GM18508 (cell line): Measurements from ENCODE around the gene FAM107B.
A peak's percentile ranks its signal among the peaks of the same experiment; 100 is the strongest.
"Not testable (repeated sequence)": the region's sequence is repeated elsewhere in the genome, so short reads cannot be mapped to it uniquely, and the experiment has no call there.

Experiments used
- ATAC-seq: cut with Tn5 transposase; IDR thresholded peaks from one replicate; pipeline ENCODE4 v1.9.1; 2021; ENCODE audit warnings: moderate number of reproducible peaks; ENCODE audit not compliant: insufficient read depth, unreplicated experiment

FAM107B gene

DNA sequence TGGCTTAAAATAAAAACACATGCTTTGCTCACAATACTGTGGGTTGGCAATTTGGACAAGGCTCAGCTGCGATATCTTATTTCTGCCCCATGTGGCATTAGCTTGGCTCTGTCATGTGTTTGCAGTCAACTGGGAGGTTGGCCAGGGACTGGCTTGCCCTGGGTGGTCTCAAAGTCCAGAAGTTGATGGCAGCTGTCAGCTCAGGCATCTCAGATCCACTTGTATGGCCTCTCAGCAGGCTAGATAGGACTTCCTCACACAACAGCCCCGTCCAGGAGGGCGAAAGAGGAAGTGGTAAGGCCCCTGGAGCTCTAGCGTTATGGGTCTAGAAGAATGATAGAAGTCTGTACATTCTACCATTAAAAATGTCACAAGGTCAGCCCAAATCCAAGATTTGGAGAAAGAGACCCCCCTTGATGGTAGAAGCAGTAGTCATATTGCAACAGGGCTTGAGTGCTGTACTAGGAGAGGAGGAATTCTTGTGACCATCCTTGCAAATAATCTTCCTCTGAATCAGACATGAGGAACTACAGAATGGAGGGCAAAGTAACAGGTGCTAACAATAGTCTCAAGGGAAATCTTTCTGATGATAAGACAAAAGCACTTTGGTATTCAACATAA lies 166.2 kb downstream of the FAM107B start:
- ATAC-seq = no peak

- ATAC-seq = no peak
These were observed 168.1 kb downstream of the FAM107B start for GRCh38 chr10:14606633-14607032.

GRCh38 chr10:14605231-14605925 lies 169.3 kb downstream of the FAM107B start:
- peak; percentile 46 for ATAC-seq

DNA sequence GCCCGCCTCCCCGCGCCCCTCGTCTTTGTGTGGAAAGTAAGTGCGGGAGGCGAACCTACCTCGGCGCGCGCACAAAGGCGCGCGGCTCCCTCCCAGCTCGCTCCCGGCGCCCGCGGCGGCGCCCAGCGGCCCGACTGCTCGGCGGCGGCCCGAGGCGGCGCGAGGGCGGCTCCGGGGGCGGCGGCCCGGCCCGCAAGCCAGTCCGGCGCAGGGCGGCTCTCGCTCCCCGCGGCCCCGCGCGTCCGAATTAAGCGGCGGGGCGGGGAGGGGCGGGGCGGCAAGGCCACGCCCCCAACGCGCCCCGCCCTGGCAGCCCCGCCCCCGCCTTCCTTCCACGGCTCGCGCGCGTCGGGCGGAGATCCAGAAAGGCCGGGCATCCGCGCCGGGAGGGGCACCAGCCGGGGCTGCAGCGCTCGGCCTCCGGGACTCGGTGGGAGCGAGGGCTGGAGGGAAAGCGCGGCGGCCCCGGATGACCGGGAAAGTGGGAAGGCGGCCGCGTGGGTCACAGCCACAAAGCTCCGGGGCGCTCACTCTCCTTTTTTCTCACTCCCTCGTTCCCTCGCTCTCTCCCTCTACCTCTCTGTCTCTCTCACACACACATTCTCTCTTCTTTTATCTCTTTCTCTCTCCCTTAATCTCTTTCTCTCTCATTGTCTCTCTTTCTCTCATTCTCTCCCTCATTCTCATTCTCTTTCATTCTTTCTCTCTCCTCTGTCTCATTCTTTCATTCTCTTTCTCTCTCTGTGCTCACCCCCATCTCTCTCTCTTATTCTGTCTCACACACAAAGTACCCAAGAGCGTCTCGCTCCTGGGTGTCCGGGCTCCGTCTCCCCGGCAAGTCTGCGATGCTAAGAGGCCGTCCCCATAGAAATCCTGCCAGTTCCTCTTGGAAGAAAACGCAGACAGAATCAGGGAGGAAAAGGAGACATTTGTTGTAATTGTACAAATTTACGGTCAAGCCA lies 170.2 kb downstream of the FAM107B start:
- ATAC-seq = no peak

DNA sequence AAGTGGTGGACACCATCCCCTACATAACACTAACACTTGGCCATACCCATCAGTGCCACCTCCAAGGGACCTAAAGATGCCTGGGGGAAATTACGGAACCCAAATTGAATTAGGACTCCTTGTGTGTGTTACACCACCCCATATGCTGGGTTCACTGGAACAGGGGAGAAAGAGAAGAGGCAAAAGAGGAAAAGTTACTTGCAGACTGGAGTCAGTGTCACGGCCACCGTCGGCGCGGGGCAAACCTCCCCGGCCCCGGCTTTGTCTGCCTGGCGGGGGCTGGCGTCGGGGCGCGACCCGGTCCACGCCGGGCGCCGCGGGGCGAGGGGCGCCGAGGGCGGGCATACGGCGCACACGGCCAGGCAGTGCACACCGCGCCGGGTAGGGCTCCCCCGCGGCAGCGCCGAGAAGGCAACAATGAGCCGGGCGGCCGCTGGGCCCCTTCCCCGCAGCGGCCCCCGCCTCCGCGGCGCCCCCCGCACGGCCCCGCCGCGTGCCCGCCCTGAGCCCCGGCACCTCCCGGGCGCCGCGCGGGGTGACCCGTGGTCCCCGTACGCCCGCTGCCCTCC lies 171.1 kb downstream of the FAM107B start:
- no peak for ATAC-seq

DNA sequence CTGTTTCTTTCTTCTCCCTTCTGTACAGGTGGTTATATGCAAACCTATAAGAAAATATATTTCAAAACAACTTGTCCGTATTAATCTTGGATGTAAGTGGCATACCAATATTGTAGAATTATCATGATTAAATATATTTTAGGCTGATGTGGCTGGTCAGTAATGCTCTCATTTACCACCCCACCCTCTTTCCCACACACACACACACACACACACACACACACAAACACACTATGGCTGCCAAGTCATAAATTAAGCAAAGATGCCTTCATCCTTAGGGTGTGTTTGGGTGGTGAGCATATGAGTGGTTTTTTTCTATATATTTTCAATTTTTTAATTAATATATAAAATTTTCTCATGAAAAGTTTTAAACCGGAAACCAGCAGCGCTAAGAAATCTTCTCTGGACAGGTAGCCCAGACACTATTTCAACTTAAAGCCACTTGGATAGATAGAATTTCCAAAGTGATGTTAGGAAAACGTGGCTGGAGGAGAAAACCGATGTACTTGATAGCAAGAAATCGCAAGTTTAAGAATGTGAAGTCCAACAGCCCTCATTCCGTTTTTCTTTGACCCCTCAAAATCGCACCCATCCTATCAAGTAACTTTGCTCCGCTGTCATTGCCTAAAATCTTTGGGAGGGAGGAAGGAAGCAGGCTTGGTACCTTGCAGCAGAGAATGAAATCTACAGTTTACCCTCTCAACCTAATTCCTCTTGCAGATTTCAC lies 171.7 kb downstream of the FAM107B start:
- ATAC-seq = no peak

GRCh38 chr10:14601872-14602725 lies 172.6 kb downstream of the FAM107B start:
- peak; percentile 36 for ATAC-seq

DNA sequence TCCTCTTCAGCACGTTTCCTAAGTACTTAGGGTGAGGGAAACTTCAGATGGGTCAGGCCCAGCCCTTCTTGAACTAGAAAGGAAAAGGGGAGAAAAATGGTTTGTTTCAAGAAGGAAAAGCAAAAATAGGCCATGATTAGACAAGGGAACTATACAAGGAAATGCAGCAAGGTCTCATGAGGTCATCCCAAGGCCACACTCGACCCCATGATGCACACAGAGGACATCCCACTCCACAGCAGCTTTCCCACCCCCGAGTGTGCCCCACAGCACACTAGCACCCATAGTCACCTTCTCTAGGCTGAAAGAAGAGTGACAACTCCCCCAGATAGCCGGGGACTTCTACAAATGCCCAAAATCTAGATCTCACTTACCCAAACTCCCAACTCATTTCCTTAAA lies 173.4 kb downstream of the FAM107B start:
- no peak for ATAC-seq

DNA sequence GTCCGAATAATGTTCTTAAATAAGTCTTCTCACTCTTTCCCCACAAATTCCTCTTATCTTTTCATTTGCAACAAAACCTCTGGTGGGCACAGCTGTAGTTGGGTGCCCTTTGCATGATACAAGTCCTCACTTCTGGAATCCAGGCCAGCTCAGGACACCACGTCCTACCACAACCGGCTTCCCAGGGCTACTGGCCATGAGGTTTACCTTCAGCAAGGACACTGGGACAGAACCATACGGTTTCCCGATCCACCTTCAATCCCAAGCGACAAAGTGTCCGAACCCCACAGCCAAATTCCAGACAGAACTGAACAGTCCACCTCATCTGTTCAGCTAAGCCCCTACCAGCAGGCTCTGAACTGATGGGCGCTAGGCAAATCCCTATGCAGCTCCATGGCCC lies 174.6 kb downstream of the FAM107B start:
- ATAC-seq = no peak

DNA sequence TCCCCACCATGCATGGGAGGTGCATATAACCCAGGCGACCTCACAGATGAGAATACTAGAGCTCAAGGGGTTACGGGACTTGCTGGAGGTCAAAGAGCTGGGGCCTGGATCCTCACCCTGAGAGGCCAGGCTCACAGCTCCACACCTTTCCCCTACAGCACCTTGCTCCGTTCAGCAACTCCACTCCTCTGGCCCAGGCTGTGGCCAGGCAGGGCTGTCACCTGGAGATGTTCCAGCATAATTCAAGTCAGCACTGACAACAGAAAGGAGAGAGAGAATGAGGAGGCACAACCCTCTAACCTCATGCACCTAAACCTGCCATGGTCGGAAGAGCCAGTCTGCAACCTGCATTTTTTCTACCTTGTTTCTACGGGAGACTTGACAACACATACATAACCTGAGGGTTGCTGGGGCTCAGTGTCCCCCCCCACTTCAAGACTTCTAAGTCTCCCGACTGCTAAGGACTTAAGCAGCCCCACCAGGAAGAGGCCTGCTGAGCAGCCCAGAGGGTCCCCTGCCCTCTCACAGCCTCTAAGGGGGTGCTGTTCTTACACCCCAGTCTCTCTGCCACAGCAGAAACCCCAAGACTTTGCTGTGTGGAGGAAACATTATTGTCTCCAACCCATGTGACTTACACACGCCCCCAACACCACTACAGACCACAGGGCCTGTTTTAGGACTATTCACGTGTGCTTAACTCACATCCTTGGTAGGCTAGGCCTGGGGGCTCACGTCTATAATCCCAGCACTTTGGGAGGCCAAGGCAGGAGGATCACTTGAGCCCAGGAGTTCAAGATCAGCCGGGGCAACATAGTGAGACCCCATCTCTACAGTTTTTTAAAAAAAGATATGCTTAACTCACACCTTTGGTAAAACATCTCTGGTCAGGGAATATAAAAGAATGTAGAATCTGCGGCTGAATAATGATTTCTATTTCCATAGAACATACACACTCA lies 175.6 kb downstream of the FAM107B start:
- no peak for ATAC-seq

DNA sequence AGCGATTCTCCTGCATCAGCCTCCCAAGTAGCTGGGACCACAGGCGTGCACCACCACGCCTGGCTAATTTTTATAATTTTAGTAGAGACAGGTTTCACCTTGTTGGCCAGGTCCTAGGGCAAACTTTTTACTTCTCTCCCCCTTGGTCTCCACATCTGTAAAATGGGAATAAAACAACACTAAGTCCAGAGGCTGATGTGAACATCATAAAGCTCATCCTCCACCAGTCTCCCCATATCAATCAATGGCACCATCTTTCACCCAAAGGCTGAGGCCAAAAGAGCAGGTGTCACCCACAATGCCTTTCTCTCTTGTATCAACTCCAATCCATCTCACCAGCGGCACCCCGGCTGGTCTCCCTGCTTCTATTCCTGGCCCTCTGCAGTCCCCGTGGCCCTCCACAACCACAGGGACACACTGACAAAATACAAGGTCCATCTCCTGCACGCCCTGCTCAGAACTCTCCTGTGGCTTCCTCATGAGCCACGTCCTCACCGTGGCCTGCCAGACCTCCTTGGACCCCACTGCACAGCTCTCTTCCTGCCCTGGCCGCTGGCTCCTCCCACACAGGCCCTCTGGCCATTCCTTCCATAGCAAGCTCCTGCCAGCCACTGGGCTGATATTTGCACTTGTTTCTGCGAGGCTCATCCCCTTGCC lies 179.0 kb downstream of the FAM107B start:
- no peak for ATAC-seq

DNA sequence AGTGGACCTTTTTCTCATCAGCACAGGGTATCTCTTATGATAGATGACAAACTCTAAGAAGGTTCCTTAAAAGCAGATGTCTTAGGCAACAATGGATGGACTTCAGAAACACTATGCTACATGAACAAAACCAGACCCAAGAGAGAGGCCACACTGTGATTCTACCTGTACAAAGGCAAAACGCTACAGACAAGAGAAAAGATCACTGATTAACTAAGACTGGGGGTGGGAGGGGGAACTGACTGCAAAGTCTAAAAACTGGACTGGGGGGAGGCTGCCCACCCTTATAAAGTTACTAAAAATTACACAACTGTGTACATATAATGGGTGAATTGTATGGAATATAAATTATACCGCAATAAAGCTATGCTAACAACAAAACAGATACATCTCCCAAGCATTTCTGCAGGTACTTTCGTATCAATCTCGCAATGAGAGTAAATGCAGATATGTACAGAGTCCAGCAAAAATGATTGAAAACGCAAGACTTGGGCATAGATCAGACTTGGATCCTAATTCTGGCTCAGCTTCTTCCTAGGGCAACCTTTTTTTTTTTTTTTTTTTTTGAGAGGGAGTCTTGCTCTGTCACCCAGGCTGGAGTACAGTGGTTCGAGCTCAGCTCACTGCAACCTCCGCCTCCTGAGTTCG lies 179.7 kb downstream of the FAM107B start:
- no peak for ATAC-seq

DNA sequence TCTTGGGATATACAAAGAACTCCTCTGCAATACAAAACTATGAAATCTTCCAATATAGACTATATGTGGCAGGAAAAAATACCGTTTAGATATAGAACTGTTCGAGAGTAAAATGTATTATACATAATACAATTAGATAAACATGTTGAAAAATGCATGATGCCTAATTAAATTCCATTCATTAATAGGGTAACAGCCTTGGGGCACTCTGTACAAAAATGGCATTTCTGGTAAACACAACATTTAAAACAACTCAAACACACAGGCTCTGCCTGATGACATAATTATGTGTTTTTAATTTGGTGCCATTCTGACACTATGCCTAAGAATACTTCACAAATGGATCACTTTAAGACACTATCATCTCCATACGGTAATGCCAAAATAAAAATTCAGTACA lies 180.9 kb downstream of the FAM107B start:
- no peak for ATAC-seq

GRCh38 chr10:14592566-14592965 lies 182.1 kb downstream of the FAM107B start:
- ATAC-seq = no peak

GRCh38 chr10:14592026-14592425 lies 182.7 kb downstream of the FAM107B start:
- ATAC-seq = no peak

DNA sequence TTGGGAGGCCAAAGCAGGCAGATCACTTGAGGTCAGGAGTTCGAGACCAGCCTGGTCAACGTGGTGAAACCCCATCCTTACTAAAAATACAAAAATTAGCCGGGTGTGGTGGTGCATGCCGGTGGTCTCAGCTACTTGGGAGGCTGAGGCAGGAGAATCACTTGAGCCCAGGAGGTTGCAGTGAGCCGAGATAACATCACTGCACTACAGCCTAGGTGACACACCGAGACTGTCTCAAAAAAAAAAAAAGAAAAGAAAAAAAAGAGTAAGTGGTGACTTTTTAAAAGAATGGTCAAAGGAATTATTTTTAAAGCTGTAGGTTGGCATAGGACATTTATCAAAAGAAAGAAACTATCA lies 185.8 kb downstream of the FAM107B start:
- not testable (repeated sequence) for ATAC-seq
